Measurements from ENCODE around the gene DLD.

The DLD gene

GRCh38 chr7:107907790-107908189, 16.8 kb downstream of the DLD start:
- in situ Hi-C loops (cut with HindIII; ENCODE audit: low pct_ligation_motif_present, low sequenced_read_pairs): no loop called here
- no peak overlapping the region for H3K27ac ChIP-seq
- H3K36me3 ChIP-seq (replicated peaks): peaks cover 47% of the 10 kb centered on the region
- H3K27me3 ChIP-seq (replicated peaks): no peaks in the 10 kb centered on the region
- DNase-seq: no peak
- no peak overlapping the region for H3K4me3 ChIP-seq (ENCODE audit: low read depth, low read length)
- TF ChIP-seq, protein P1, sequence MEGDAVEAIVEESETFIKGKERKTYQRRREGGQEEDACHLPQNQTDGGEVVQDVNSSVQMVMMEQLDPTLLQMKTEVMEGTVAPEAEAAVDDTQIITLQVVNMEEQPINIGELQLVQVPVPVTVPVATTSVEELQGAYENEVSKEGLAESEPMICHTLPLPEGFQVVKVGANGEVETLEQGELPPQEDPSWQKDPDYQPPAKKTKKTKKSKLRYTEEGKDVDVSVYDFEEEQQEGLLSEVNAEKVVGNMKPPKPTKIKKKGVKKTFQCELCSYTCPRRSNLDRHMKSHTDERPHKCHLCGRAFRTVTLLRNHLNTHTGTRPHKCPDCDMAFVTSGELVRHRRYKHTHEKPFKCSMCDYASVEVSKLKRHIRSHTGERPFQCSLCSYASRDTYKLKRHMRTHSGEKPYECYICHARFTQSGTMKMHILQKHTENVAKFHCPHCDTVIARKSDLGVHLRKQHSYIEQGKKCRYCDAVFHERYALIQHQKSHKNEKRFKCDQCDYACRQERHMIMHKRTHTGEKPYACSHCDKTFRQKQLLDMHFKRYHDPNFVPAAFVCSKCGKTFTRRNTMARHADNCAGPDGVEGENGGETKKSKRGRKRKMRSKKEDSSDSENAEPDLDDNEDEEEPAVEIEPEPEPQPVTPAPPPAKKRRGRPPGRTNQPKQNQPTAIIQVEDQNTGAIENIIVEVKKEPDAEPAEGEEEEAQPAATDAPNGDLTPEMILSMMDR (IDR thresholded peaks at IDR 0.05; ENCODE audit: low read depth, low read length, missing control alignments): no peak

DNA sequence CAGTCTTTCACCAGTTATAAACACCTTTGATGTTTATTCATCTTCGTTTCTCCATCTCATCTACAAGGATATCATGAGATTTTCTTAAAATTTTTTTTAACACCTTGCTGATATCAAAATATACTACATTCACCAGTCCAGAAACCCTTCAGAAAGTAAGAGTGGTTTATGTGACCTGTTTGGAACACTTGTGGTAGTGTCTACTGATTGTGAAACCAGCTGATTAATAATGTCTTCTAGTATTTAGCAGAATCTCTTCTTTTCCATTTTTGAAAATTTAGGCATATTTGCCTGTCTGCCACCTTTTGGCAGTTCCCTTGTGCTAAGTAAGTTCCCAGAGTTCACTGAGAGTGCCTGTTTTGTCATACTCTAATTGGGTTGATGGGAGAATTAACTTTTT, 18.5 kb downstream of the DLD start:
- Histone ChIP-seq H3K27me3 (replicated peaks) (no peaks in the 10 kb centered on the region), H3K36me3 (replicated peaks) (peaks cover 40% of the 10 kb centered on the region), H3K4me3 (ENCODE audit: low read depth, low read length) (no peak overlapping the region), H3K27ac (no peak overlapping the region)
- in situ Hi-C loops (cut with HindIII; ENCODE audit: low pct_ligation_motif_present, low sequenced_read_pairs): no loop called here
- TF ChIP-seq, protein P1 (IDR thresholded peaks at IDR 0.05; ENCODE audit: low read depth, low read length, missing control alignments): no peak
- DNase-seq: no peak

DNA sequence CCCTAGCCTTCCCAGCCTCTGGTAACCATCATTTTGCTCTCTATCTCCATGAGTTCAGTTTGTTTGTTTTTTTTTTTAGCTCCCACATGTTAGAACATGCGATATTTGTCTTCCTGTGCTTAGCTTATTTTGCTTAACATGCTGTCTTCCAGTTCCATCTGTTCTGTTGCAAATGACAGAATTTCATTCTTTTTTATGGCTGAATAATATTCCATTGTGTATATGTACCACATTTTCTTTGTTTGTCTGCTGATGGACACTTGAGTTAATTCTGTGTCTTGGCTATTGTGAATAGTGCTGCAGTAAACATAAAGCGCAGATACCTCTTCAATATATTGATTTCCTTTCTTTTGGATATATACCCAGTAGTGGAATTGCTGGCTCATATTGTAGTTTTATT, 21.0 kb downstream of the DLD start:
- TF ChIP-seq, protein P1 (IDR thresholded peaks at IDR 0.05; ENCODE audit: low read depth, low read length, missing control alignments): no peak
- Histone ChIP-seq H3K36me3 (replicated peaks) (peaks cover 21% of the 10 kb centered on the region), H3K4me3 (ENCODE audit: low read depth, low read length) (no peak overlapping the region), H3K27me3 (replicated peaks) (no peaks in the 10 kb centered on the region), H3K27ac (no peak overlapping the region)
- no peak for DNase-seq
- in situ Hi-C loops (cut with HindIII; ENCODE audit: low pct_ligation_motif_present, low sequenced_read_pairs): no loop called here

DNA sequence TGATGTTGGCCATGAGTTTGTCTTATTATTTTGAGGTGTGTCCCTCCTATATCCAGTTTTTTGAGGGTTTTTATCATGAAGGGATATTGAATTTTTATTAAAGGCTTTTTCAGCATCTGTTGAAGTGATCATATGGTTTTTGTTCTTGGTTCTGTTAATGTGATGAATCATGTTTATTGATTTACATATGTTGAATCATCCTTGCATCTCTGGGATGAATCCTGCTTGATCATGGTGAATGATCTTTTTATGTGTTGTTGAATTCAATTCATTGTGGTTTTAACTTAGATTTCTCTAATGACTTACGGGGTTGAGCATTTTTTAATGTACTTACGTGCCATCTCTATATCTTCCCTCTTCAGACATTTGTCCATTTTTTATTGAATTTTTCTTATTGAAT, 22.9 kb downstream of the DLD start:
- Histone ChIP-seq H3K27me3 (replicated peaks) (no peaks in the 10 kb centered on the region), H3K36me3 (replicated peaks) (peaks cover 22% of the 10 kb centered on the region), H3K4me3 (ENCODE audit: low read depth, low read length) (no peak overlapping the region), H3K27ac (no peak overlapping the region)
- TF ChIP-seq, protein P1 (IDR thresholded peaks at IDR 0.05; ENCODE audit: low read depth, low read length, missing control alignments): no peak
- in situ Hi-C loops (cut with HindIII; ENCODE audit: low pct_ligation_motif_present, low sequenced_read_pairs): no loop called here
- no peak for DNase-seq

DNA sequence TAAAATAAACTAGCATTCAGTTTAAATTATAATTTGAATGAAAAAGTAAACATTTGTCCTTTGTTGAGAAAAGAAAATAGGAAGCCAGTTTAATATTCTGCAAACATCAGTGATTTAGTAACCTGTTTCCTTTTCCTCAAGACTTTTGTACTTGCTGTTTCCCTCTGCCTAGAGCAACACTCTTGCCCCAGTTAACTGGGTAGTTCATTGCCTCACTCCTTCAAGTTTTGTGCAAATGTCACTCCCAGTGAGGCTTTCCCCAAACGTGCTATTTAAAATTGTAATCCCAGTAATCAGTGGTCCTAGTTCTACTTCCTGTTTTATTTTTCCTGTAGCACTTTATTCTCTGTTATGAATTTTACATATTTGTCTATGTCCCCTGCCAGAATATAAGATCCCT, 23.8 kb downstream of the DLD start:
- peaks cover 25% of the 10 kb centered on the region for H3K36me3 ChIP-seq (replicated peaks)
- no peak for DNase-seq
- TF ChIP-seq, protein P1 (IDR thresholded peaks at IDR 0.05; ENCODE audit: low read depth, low read length, missing control alignments): no peak
- in situ Hi-C loops (cut with HindIII; ENCODE audit: low pct_ligation_motif_present, low sequenced_read_pairs): no loop called here
- no peaks in the 10 kb centered on the region for H3K27me3 ChIP-seq (replicated peaks)
- no peak overlapping the region for H3K27ac ChIP-seq
- no peak overlapping the region for H3K4me3 ChIP-seq (ENCODE audit: low read depth, low read length)

- no peak overlapping the region for H3K4me3 ChIP-seq (ENCODE audit: low read depth, low read length)
- no peak for DNase-seq
- in situ Hi-C loops (cut with HindIII; ENCODE audit: low pct_ligation_motif_present, low sequenced_read_pairs): no loop called here
- H3K36me3 ChIP-seq (replicated peaks): peaks cover 30% of the 10 kb centered on the region
- H3K27ac ChIP-seq: no peak overlapping the region
- H3K27me3 ChIP-seq (replicated peaks): no peaks in the 10 kb centered on the region
- TF ChIP-seq, protein P1 (IDR thresholded peaks at IDR 0.05; ENCODE audit: low read depth, low read length, missing control alignments): no peak
These were observed 24.6 kb downstream of the DLD start for GRCh38 chr7:107915541-107915940.

All from brain microvascular endothelial cell (primary cell).